Panc1 (cell line): ENCODE data around the gene GPR137. TPM values are rescaled to one million over a fixed set of nuclear protein-coding genes. Genes with fewer than 3 reads are reported as not detected.

Source experiments
- ATAC-seq: fragments of 200-7000 bp; cut with Tn5 transposase; 2 replicates; pipeline ENCODE4 v1.9.1; 2020; ENCODE audit warnings: mild to moderate bottlenecking, moderate library complexity
- BruUV-seq: library from RNA; stranded (reverse); fragments of 400-500 nt; replicated peaks from 2 replicates; lab custom pipeline; 2021; lab: Mats Ljungman, UMichigan
- CTCF ChIA-PET: fragments of 300-600 bp; sonication (Branson Sonifier 250); formaldehyde crosslinking; loops from one replicate; lab custom pipeline; 2022; ENCODE audit warnings: antibody characterized with exemption; lab: Charles Lee
- POLR2A ChIA-PET: fragments of 300-600 bp; sonication (Branson Sonifier 250); formaldehyde crosslinking; loops from one replicate; lab custom pipeline; 2022; ENCODE audit warnings: antibody characterized with exemption; lab: Charles Lee
- DNase-seq: peaks from one replicate; pipeline ENCODE4 v3.0.0-alpha.2; 2010; ENCODE audit warnings: low read depth, low spot score
- H3K27ac ChIP-seq: 2 replicates; pipeline ENCODE4 v1.5.1; 2011; ENCODE audit warnings: mild to moderate bottlenecking, low read length, inconsistent platforms
- H3K27me3 ChIP-seq: fragments of 200-500 bp; sonication (Bioruptor generic); 2 replicates; pipeline ENCODE4 v1.6.0; 2014; ENCODE audit warnings: low read length, inconsistent platforms; ENCODE audit not compliant: control insufficient read depth, insufficient read depth
- H3K36me3 ChIP-seq: fragments of 200-500 bp; sonication (Bioruptor generic); 2 replicates; pipeline ENCODE4 v1.5.1; 2014; ENCODE audit warnings: inconsistent platforms, mild to moderate bottlenecking, low read length, moderate library complexity; ENCODE audit not compliant: control insufficient read depth, insufficient read depth
- H3K4me1 ChIP-seq: 2 replicates; pipeline ENCODE4 v1.5.1; 2011; ENCODE audit warnings: inconsistent platforms, mild to moderate bottlenecking, low read length, moderate library complexity; ENCODE audit not compliant: control insufficient read depth, insufficient read depth
- H3K4me3 ChIP-seq, 2 experiments: 2 replicates each; pipeline ENCODE4 v1.5.1; 2011 to 2012; ENCODE audit warnings: low read depth in 2 of 2, low read length in 2 of 2, mild to moderate bottlenecking in 2 of 2, inconsistent platforms in 1 of 2, moderate library complexity in 1 of 2
- H3K9me3 ChIP-seq: fragments of 200-500 bp; sonication (Bioruptor generic); 2 replicates; pipeline ENCODE4 v1.5.1; 2014; ENCODE audit warnings: low read depth, mild to moderate bottlenecking, inconsistent platforms, low read length, moderate library complexity; ENCODE audit not compliant: control insufficient read depth, insufficient read depth
- CTCF ChIP-seq: fragments of 450-650 bp; IDR thresholded peaks from 2 replicates; pipeline ENCODE4 v1.5.1; 2017; ENCODE audit warnings: mild to moderate bottlenecking
- POLR2AphosphoS5 ChIP-seq: IDR thresholded peaks from 2 replicates; pipeline ENCODE4 v1.6.1; 2012; ENCODE audit warnings: mild to moderate bottlenecking, low read depth, low read length, moderate library complexity
- REST ChIP-seq, 2 experiments: IDR thresholded peaks; 2 replicates each; pipeline ENCODE4 v1.6.1; 2011 to 2012; ENCODE audit warnings: low read depth in 2 of 2, control low read depth in 1 of 2, low read length in 1 of 2, mild to moderate bottlenecking in 1 of 2, moderate library complexity in 1 of 2; ENCODE audit not compliant: insufficient read depth in 1 of 2
- SIN3A ChIP-seq: IDR thresholded peaks from 2 replicates; pipeline ENCODE4 v1.6.1; 2012; ENCODE audit warnings: low read depth, mild to moderate bottlenecking, low read length, moderate library complexity, borderline replicate concordance; ENCODE audit not compliant: insufficient read depth
- TCF7L2 ChIP-seq: IDR thresholded peaks from 2 replicates; pipeline ENCODE4 v1.6.1; 2011; ENCODE audit warnings: mild to moderate bottlenecking, low read depth, low read length, inconsistent platforms
- in situ Hi-C: cut with HindIII; loops from 2 replicates; pipeline ENCODE4 v1.10.0; 2016; ENCODE audit warnings: low sequenced_read_pairs, low pct_unique_long_range_greater_than_20kb
- intact Hi-C: fragments of 100-400 bp; cut with micrococcal nuclease; formaldehyde crosslinking; loops from one replicate; pipeline ENCODE4 v1.10.0; 2022; ENCODE audit not compliant: unreplicated experiment
- total RNA-seq: library from RNA; stranded (reverse); gene quantifications from one replicate; pipeline ENCODE4 v1.2.1, GENCODE V29; 2021; ENCODE audit not compliant: unreplicated experiment

Gene GPR137
- total RNA-seq, 1 experiment from 2014 or later: 183 TPM

- BruUV-seq: no TSS peak
- H3K27ac ChIP-seq: no peak overlapping the region
- DNase-seq (no peak), ATAC-seq (no peak)
- in situ Hi-C loops (no loop called here), intact Hi-C loops (no loop called here)
- no peak overlapping the region for H3K4me3 ChIP-seq
- no peaks in the 10 kb centered on the region for H3K27me3 ChIP-seq
- peaks cover 16% of the 10 kb centered on the region for H3K4me1 ChIP-seq
- peaks cover 2% of the 10 kb centered on the region; the same call in 1 of the 2 replicates for H3K36me3 ChIP-seq
- no peak for TF ChIP-seq CTCF
- CTCF ChIA-PET: interaction anchor here (0.5 to 1.4 kb wide), 4 partner anchors 42 to 296 kb away, joined by 5 to 12 read pairs (median 7); no protein-coding TSS in a partner anchor
- no peaks in the 10 kb centered on the region for H3K9me3 ChIP-seq
- POLR2A ChIA-PET: no interaction called here
These were observed 27.3 kb downstream of the GPR137 start for GRCh38 chr11:64312947-64313346.

- Histone ChIP-seq H3K4me3 (no peak overlapping the region), H3K36me3 (peaks cover 2% of the 10 kb centered on the region; the same call in 1 of the 2 replicates), H3K27ac (no peak overlapping the region), H3K4me1 (peaks cover 16% of the 10 kb centered on the region), H3K27me3 (no peaks in the 10 kb centered on the region), H3K9me3 (no peaks in the 10 kb centered on the region)
- BruUV-seq: no TSS peak
- POLR2A ChIA-PET: interaction anchor here (0.6 kb wide), 1 partner anchor 56 kb away, joined by 7 read pairs; no protein-coding TSS in a partner anchor
- CTCF ChIA-PET: interaction anchor here (0.5 to 1.4 kb wide), 4 partner anchors 41 to 295 kb away, joined by 5 to 12 read pairs (median 7); no protein-coding TSS in a partner anchor
- ATAC-seq (no peak), DNase-seq (no peak)
- intact Hi-C loops (no loop called here), in situ Hi-C loops (no loop called here)
- no peak for TF ChIP-seq TCF7L2
- TF ChIP-seq CTCF: no peak
- TF ChIP-seq SIN3A: no peak
- TF ChIP-seq POLR2AphosphoS5: no peak
- TF ChIP-seq REST (IDR thresholded peaks at IDR 0.05; ENCODE audit: insufficient read depth in 1 of 2, low read depth in 2 of 2, low read length in 1 of 2): no peak
These were observed 28.0 kb downstream of the GPR137 start for GRCh38 chr11:64313491-64314145.
